HG03378 (cell line): ENCODE results near the gene FAT3.

Source experiments
- ATAC-seq: cut with Tn5 transposase; IDR thresholded peaks from one replicate; pipeline ENCODE4 v1.9.1; 2021; ENCODE audit warnings: mild to moderate bottlenecking, moderate library complexity; ENCODE audit not compliant: unreplicated experiment

Gene FAT3

GRCh38 chr11:92227230-92227814 is 2.7 kb downstream of the FAT3 start:
- no peak for ATAC-seq

GRCh38 chr11:92227959-92228935 is 3.6 kb downstream of the FAT3 start:
- ATAC-seq: no peak

- ATAC-seq: no peak
Observed at GRCh38 chr11:92236856-92237255, 12.2 kb downstream of the FAT3 start.

GRCh38 chr11:92240916-92241315 is 16.3 kb downstream of the FAT3 start:
- ATAC-seq: no peak

- no peak for ATAC-seq
Observed at GRCh38 chr11:92245700-92246271, 21.2 kb downstream of the FAT3 start.

GRCh38 chr11:92246630-92247029 is 22.0 kb downstream of the FAT3 start:
- no peak for ATAC-seq

GRCh38 chr11:92249156-92249753 is 24.6 kb downstream of the FAT3 start:
- ATAC-seq: no peak

- ATAC-seq: no peak
Observed at GRCh38 chr11:92251980-92252379, 27.4 kb downstream of the FAT3 start.

GRCh38 chr11:92253421-92253820 is 28.8 kb downstream of the FAT3 start:
- ATAC-seq: no peak

- no peak for ATAC-seq
Observed at GRCh38 chr11:92253945-92254344, 29.3 kb downstream of the FAT3 start.

- no peak for ATAC-seq
Observed at GRCh38 chr11:92257536-92257935, 32.9 kb downstream of the FAT3 start.

GRCh38 chr11:92259861-92260260 is 35.2 kb downstream of the FAT3 start:
- ATAC-seq: no peak

- no peak for ATAC-seq
Observed at GRCh38 chr11:92264350-92264749, 39.7 kb downstream of the FAT3 start.

GRCh38 chr11:92266806-92267205 is 42.2 kb downstream of the FAT3 start:
- no peak for ATAC-seq

- ATAC-seq: no peak
Observed at GRCh38 chr11:92267278-92267677, 42.7 kb downstream of the FAT3 start.

- ATAC-seq: no peak
Observed at GRCh38 chr11:92267968-92268367, 43.4 kb downstream of the FAT3 start.

GRCh38 chr11:92268546-92268945 is 43.9 kb downstream of the FAT3 start:
- ATAC-seq: no peak

GRCh38 chr11:92269021-92269420 is 44.4 kb downstream of the FAT3 start:
- ATAC-seq: no peak

- no peak for ATAC-seq
Observed at GRCh38 chr11:92269841-92270240, 45.2 kb downstream of the FAT3 start.

- ATAC-seq: no peak
Observed at GRCh38 chr11:92272651-92273050, 48.0 kb downstream of the FAT3 start.
